PFSK-1 (cell line): ENCODE measurements around the gene APP.

Source experiments
- FOXP2 ChIP-seq: optimal IDR thresholded peaks from 2 replicates; pipeline ENCODE3; 2011; ENCODE audit warnings: borderline replicate concordance, control low read depth, inconsistent platforms; ENCODE audit not compliant: insufficient read depth; ENCODE audit errors: extremely low read length, extremely low read depth
- POLR2AphosphoS5 ChIP-seq: IDR thresholded peaks from 2 replicates; pipeline ENCODE4 v1.6.1; 2012; ENCODE audit warnings: low read depth, mild to moderate bottlenecking, control low read depth, low read length, moderate library complexity
- SIN3A ChIP-seq: IDR thresholded peaks from 2 replicates; pipeline ENCODE4 v1.6.1; 2012; ENCODE audit warnings: mild to moderate bottlenecking, low read length, moderate library complexity, borderline replicate concordance; ENCODE audit not compliant: insufficient read depth
- TAF1 ChIP-seq: IDR thresholded peaks from 2 replicates; pipeline ENCODE4 v1.6.1; 2012; ENCODE audit warnings: low read length, control low read depth, borderline replicate concordance; ENCODE audit not compliant: insufficient read depth
- TF ChIP-seq, protein P1 (sequence below), 2 experiments: IDR thresholded peaks; 2 replicates each; pipeline versions ENCODE4 v1.6.1 to v1.8.0; 2011 to 2012; ENCODE audit warnings: low read depth in 2 of 2, low read length in 2 of 2, control low read depth in 1 of 2, inconsistent platforms in 1 of 2, mild to moderate bottlenecking in 1 of 2, moderate library complexity in 1 of 2; ENCODE audit not compliant: insufficient read depth in 1 of 2

The APP gene

GRCh38 chr21:26057477-26058170 lies 112.9 kb downstream of the APP start:
- TF ChIP-seq, protein P1, sequence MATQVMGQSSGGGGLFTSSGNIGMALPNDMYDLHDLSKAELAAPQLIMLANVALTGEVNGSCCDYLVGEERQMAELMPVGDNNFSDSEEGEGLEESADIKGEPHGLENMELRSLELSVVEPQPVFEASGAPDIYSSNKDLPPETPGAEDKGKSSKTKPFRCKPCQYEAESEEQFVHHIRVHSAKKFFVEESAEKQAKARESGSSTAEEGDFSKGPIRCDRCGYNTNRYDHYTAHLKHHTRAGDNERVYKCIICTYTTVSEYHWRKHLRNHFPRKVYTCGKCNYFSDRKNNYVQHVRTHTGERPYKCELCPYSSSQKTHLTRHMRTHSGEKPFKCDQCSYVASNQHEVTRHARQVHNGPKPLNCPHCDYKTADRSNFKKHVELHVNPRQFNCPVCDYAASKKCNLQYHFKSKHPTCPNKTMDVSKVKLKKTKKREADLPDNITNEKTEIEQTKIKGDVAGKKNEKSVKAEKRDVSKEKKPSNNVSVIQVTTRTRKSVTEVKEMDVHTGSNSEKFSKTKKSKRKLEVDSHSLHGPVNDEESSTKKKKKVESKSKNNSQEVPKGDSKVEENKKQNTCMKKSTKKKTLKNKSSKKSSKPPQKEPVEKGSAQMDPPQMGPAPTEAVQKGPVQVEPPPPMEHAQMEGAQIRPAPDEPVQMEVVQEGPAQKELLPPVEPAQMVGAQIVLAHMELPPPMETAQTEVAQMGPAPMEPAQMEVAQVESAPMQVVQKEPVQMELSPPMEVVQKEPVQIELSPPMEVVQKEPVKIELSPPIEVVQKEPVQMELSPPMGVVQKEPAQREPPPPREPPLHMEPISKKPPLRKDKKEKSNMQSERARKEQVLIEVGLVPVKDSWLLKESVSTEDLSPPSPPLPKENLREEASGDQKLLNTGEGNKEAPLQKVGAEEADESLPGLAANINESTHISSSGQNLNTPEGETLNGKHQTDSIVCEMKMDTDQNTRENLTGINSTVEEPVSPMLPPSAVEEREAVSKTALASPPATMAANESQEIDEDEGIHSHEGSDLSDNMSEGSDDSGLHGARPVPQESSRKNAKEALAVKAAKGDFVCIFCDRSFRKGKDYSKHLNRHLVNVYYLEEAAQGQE (IDR thresholded peaks at IDR 0.05; ENCODE audit: insufficient read depth in 1 of 2, low read depth in 2 of 2, low read length in 2 of 2), result no peak
- TF ChIP-seq FOXP2 (no peak), SIN3A (no peak), POLR2AphosphoS5 (no peak), TAF1 (no peak)

DNA sequence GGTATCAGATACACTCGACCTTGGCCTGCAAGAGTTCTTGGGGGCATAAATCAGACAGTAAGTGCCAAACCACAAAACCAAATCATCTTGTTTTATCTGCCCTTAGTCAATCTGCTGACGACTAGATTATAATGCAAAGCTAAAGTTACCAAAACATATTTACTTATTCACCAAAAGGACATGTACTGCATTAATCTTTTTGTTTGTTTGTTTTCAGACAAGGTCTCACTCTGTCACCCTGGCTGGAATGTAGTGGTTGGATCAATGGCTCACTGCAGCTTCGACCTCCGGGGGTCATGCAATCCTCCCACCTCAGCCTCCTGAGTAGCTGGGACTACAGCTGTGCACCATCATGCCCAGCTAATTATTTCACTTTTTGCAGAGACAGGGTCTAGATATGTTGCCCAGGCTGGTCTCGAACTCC lies 114.7 kb downstream of the APP start:
- TF ChIP-seq, protein P1 (IDR thresholded peaks at IDR 0.05; ENCODE audit: insufficient read depth in 1 of 2, low read depth in 2 of 2, low read length in 2 of 2), result no peak
- TF ChIP-seq TAF1 (no peak), FOXP2 (no peak), SIN3A (no peak), POLR2AphosphoS5 (no peak)

DNA sequence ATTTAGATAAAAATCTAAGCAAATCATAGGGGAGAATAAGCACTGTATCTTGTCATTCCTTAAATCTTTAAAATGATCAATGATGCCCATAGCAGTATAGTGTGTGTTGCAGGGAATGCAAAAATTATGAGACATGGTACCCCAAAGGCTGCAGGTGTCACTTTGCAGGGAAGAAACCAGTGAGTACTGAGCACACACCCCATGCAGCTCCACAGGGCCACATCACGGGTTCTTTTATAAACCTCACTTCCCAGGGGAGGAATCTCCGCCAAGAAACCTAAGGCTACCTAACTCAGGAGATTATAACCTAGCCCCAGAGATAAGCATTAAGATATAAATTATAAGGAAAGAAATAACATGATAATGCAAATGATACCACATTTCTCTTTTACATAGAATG lies 115.6 kb downstream of the APP start:
- TF ChIP-seq TAF1, result no peak
- TF ChIP-seq, protein P1 (IDR thresholded peaks at IDR 0.05; ENCODE audit: insufficient read depth in 1 of 2, low read depth in 2 of 2, low read length in 2 of 2), result no peak
- no peak for TF ChIP-seq FOXP2
- no peak for TF ChIP-seq POLR2AphosphoS5
- TF ChIP-seq SIN3A, result no peak

- TF ChIP-seq FOXP2, result no peak
- TF ChIP-seq, protein P1 (IDR thresholded peaks at IDR 0.05; ENCODE audit: insufficient read depth in 1 of 2, low read depth in 2 of 2, low read length in 2 of 2), result no peak
- no peak for TF ChIP-seq TAF1
- no peak for TF ChIP-seq POLR2AphosphoS5
- TF ChIP-seq SIN3A, result no peak
Measured at GRCh38 chr21:26052057-26052456, 118.5 kb downstream of the APP start.
